B cell (primary cell): ENCODE results near the gene ZNF212. TPM values are rescaled to one million over a fixed set of nuclear protein-coding genes. Genes with fewer than 3 reads are reported as not detected.

Experiments
- ATAC-seq: fragments of 200-7000 bp; cut with Tn5 transposase; one replicate; pipeline ENCODE4 v1.10.0; 2021; ENCODE audit warnings: low read depth, mild to moderate bottlenecking, moderate number of reproducible peaks, moderate library complexity
- CTCF ChIA-PET: fragments of 350-600 bp; sonication (Branson Sonifier 250); formaldehyde crosslinking; loops from one replicate; lab custom pipeline; 2021; ENCODE audit warnings: antibody characterized with exemption, inconsistent platforms; lab: Charles Lee
- POLR2A ChIA-PET: fragments of 350-600 bp; sonication (Branson Sonifier 250); formaldehyde crosslinking; loops from one replicate; lab custom pipeline; 2021; ENCODE audit warnings: antibody characterized with exemption; lab: Charles Lee
- DNase-seq: peaks from one replicate; pipeline ENCODE4 v3.0.0; 2013
- H2AFZ ChIP-seq: 2 replicates; pipeline ENCODE4 v1.6.1; 2012; ENCODE audit warnings: mild to moderate bottlenecking, low read depth, low read length; ENCODE audit not compliant: insufficient read depth, poor library complexity, severe bottlenecking
- H3K27ac ChIP-seq, 2 donors: 1 replicate in 1 of 2; 2 replicates in 1 of 2; pipeline ENCODE4 v1.5.1; 2012 to 2013; ENCODE audit warnings: low read length in 2 of 2, mild to moderate bottlenecking in 2 of 2, moderate library complexity in 1 of 2
- H3K27me3 ChIP-seq, 4 experiments: fragments of 200-600 bp in 1 of 4; sonication (generic) in 1 of 4; replicated peaks in 1 of 4; 1 replicate in 2 of 4; 2 replicates in 2 of 4; pipeline versions ENCODE4 v1.6.1 to v1.7.0; 2013 to 2016; ENCODE audit warnings: low read length in 3 of 4, mild to moderate bottlenecking in 2 of 4, mixed read lengths in 1 of 4, moderate library complexity in 1 of 4; ENCODE audit not compliant: insufficient read depth in 4 of 4, control insufficient read depth in 3 of 4; ENCODE audit errors: control extremely low read depth in 1 of 4
- H3K36me3 ChIP-seq, 2 experiments: replicated peaks in 1 of 2; 1 replicate in 1 of 2; 2 replicates in 1 of 2; pipeline versions ENCODE4 v1.6.1 to v1.7.1; 2013; ENCODE audit warnings: low read length in 1 of 2; ENCODE audit not compliant: insufficient read depth in 2 of 2, control insufficient read depth in 1 of 2; ENCODE audit errors: control extremely low read depth in 1 of 2, extremely low read depth in 1 of 2
- H3K4me1 ChIP-seq, 2 donors: fragments of 200-600 bp in 1 of 2; sonication (generic) in 1 of 2; 1 replicate in 1 of 2; 2 replicates in 1 of 2; pipeline versions ENCODE4 v1.5.1 to v1.6.1; 2013 to 2017; ENCODE audit warnings: low read length in 2 of 2; ENCODE audit not compliant: control insufficient read depth in 2 of 2, insufficient read depth in 2 of 2
- H3K4me2 ChIP-seq: replicated peaks from 2 replicates; pipeline ENCODE3; 2012; ENCODE audit warnings: mild to moderate bottlenecking, low read depth, low read length; ENCODE audit not compliant: poor library complexity, severe bottlenecking
- H3K4me3 ChIP-seq, 5 experiments: fragments of 200-600 bp in 1 of 5; sonication (generic) in 1 of 5; 1 replicate in 3 of 5; 2 replicates in 2 of 5; pipeline versions ENCODE4 v1.5.1 to v1.7.0; 2011 to 2016; ENCODE audit warnings: low read length in 4 of 5, mild to moderate bottlenecking in 4 of 5, low read depth in 2 of 5, control low read depth in 1 of 5, moderate library complexity in 1 of 5; ENCODE audit not compliant: insufficient read depth in 1 of 5; ENCODE audit errors: control extremely low read depth in 1 of 5, extremely low read depth in 1 of 5
- H3K79me2 ChIP-seq: fragments of 200-600 bp; sonication (generic); one replicate; pipeline ENCODE4 v1.6.0; 2016; ENCODE audit warnings: low read length; ENCODE audit not compliant: control insufficient read depth, insufficient read depth
- H3K9ac ChIP-seq: fragments of 200-600 bp; sonication (generic); 2 replicates; pipeline ENCODE4 v1.6.1; 2017; ENCODE audit warnings: mild to moderate bottlenecking, low read length, moderate library complexity
- H3K9me3 ChIP-seq, 3 donors: one replicate each; pipeline versions ENCODE4 v1.6.1 to v1.7.1; 2013; ENCODE audit warnings: low read length in 2 of 3; ENCODE audit not compliant: control insufficient read depth in 2 of 3, insufficient read depth in 1 of 3; ENCODE audit errors: control extremely low read depth in 1 of 3
- H4K20me1 ChIP-seq: 2 replicates; pipeline ENCODE4 v1.6.0; 2012; ENCODE audit warnings: mild to moderate bottlenecking, low read length; ENCODE audit not compliant: insufficient read depth, control insufficient read depth, poor library complexity, severe bottlenecking
- H3K27ac Mint-ChIP-seq: one replicate; pipeline ENCODE4 v1.8.0; 2021; ENCODE audit warnings: mixed read lengths
- H3K27me3 Mint-ChIP-seq: one replicate; pipeline ENCODE4 v1.8.0; 2021; ENCODE audit warnings: mixed read lengths
- H3K4me1 Mint-ChIP-seq: one replicate; pipeline ENCODE4 v1.8.0; 2021; ENCODE audit warnings: mixed read lengths
- H3K4me3 Mint-ChIP-seq: one replicate; pipeline ENCODE4 v1.8.0; 2021; ENCODE audit warnings: mixed read lengths
- H3K9me3 Mint-ChIP-seq: one replicate; pipeline ENCODE4 v1.8.0; 2022; ENCODE audit warnings: mixed read lengths; ENCODE audit not compliant: insufficient read depth
- EZH2 ChIP-seq: IDR thresholded peaks from 2 replicates; pipeline ENCODE4 v1.6.1; 2012; ENCODE audit warnings: borderline replicate concordance, low read depth, mild to moderate bottlenecking, moderate library complexity, low read length; ENCODE audit not compliant: insufficient read depth, poor library complexity, severe bottlenecking
- WGBS: methylation state at CpG from one replicate; pipeline ENCODE4 v1.1.5; 2013; ENCODE audit warnings: missing lambda C conversion rate; ENCODE audit not compliant: insufficient coverage; 5-methylcytosine and 5-hydroxymethylcytosine counted together
- intact Hi-C: fragments of 100-400 bp; cut with micrococcal nuclease; formaldehyde crosslinking; loops from one replicate; pipeline ENCODE4 v1.10.0; 2022
- polyA plus RNA-seq: library from polyadenylated mRNA; depleted of rRNA; stranded (reverse); fragments of >200 nt; gene quantifications from 2 replicates; pipeline ENCODE4 v1.2.3, GENCODE V29; 2012
- total RNA-seq, 2 donors: library from RNA; stranded (reverse); fragments of 120-200 nt in 1 of 2; gene quantifications; 1 replicate in 1 of 2; 2 replicates in 1 of 2; pipeline versions ENCODE4 v1.2.3 to v1.2.4, GENCODE V29; 2013 to 2022
- TF ChIP-seq, protein P1 (sequence below): fragments of 200-600 bp; IDR thresholded peaks from one replicate; pipeline ENCODE4 v1.8.0; 2022; ENCODE audit warnings: antibody characterized with exemption, mild to moderate bottlenecking

ZNF212 gene
- total and polyA plus RNA-seq, 2 donors (not counting 1 experiment from before 2014, with no cell fraction given) = 8.1 to 22.5 TPM

DNA sequence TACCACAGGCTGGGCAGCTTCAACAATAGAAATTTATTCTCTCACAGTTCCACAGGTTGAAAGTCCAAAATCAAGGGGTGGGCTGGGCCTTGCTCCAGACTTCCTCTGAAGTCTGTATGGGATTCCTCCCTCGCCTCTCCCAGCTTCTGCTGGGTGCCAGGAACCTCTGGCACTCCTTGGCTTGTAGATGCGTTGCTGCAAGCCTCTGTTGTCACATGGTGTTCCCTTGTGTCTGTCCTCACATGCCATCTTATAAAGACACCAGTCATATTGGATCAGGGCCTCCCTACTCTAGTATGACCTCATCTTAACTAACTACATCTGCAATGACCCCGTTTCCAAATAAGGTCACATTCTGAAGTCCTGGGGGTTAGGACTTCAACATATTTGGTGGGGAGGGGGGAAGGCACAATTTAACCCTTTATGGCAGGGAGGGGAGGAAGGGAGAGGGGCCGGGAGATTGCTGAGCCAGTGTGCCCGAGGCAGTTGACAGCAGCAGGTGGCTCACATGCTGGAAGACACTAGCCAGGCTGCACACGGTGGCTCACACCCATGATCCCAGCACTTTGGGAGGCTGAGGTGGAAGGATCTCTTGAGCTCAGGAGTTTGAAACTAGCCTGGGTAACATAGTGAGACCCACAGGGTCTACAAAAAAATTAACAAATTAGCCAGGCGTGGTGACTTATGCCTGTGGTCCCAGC, 25.3 kb upstream of the ZNF212 start:
- Histone ChIP-seq H3K9ac (no peak overlapping the region), H3K27ac (no peak overlapping the region), H3K36me3 (peaks cover 20 to 53% of the 10 kb centered on the region in 2 experiments), H3K4me1 (no peaks in the 10 kb centered on the region), H4K20me1 (no peaks in the 10 kb centered on the region), H3K9me3 (no peaks in the 10 kb centered on the region), H3K27me3 (no peaks in the 10 kb centered on the region), H3K4me3 (no peak overlapping the region), H2AFZ (no peak overlapping the region), H3K79me2 (no peaks in the 10 kb centered on the region), H3K4me2 (no peak overlapping the region)
- POLR2A ChIA-PET = no interaction called here
- Mint-ChIP-seq H3K9me3 (no peaks in the 10 kb centered on the region), H3K4me1 (no peaks in the 10 kb centered on the region), H3K27ac (no peak overlapping the region), H3K4me3 (no peak overlapping the region), H3K27me3 (no peaks in the 10 kb centered on the region)
- CTCF ChIA-PET = interaction anchor here (0.7 kb wide), 1 partner anchor 19 kb away, joined by 6 read pairs; no protein-coding TSS in a partner anchor
- no peak for TF ChIP-seq EZH2
- TF ChIP-seq, protein P1, sequence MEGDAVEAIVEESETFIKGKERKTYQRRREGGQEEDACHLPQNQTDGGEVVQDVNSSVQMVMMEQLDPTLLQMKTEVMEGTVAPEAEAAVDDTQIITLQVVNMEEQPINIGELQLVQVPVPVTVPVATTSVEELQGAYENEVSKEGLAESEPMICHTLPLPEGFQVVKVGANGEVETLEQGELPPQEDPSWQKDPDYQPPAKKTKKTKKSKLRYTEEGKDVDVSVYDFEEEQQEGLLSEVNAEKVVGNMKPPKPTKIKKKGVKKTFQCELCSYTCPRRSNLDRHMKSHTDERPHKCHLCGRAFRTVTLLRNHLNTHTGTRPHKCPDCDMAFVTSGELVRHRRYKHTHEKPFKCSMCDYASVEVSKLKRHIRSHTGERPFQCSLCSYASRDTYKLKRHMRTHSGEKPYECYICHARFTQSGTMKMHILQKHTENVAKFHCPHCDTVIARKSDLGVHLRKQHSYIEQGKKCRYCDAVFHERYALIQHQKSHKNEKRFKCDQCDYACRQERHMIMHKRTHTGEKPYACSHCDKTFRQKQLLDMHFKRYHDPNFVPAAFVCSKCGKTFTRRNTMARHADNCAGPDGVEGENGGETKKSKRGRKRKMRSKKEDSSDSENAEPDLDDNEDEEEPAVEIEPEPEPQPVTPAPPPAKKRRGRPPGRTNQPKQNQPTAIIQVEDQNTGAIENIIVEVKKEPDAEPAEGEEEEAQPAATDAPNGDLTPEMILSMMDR = no peak
- ATAC-seq = no peak
- intact Hi-C loops = no loop called here
- DNase-seq = no peak
- WGBS = 97% methylated on average over 6 of the region's 7 CpGs

DNA sequence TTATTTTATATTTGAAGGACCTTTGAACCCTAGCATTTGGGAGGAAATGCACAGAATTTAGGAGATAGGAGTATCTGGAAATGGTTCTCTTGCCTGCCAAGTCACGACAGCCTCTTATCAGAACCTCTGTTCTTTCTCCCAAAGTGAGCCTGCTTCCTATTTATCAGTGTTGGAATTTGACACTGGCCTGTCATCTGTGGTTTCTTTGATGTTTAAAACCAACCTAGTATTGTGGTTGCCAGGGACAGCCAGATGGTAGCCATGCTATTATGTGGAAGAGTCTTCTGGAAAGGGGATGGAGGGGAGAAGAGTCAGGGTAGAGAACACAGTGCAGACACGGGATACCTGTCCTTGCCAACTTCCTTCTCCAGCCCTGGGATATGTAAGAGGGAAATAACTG, 23.0 kb upstream of the ZNF212 start:
- peaks cover 14 to 47% of the 10 kb centered on the region in 2 experiments for H3K36me3 ChIP-seq
- intact Hi-C loops = no loop called here
- no peak overlapping the region for H3K4me3 ChIP-seq

More for the DNA sequence above, 23.0 kb upstream of the ZNF212 start:
- Mint-ChIP-seq H3K27me3 (no peaks in the 10 kb centered on the region), H3K4me1 (no peaks in the 10 kb centered on the region), H3K27ac (no peak overlapping the region), H3K9me3 (no peaks in the 10 kb centered on the region), H3K4me3 (no peak overlapping the region)
- 100% methylated on average over 1 of the region's 2 CpGs for WGBS
- DNase-seq = no peak
- H3K9me3 ChIP-seq = no peaks in the 10 kb centered on the region
- H3K4me1 ChIP-seq = no peaks in the 10 kb centered on the region
- H2AFZ ChIP-seq = no peak overlapping the region
- no peak for TF ChIP-seq EZH2
- TF ChIP-seq, protein P1 = no peak
- no peak overlapping the region for H3K9ac ChIP-seq
- H4K20me1 ChIP-seq = no peaks in the 10 kb centered on the region
- ATAC-seq = no peak
- CTCF ChIA-PET = no interaction called here
- H3K4me2 ChIP-seq = no peak overlapping the region
- no peaks in the 10 kb centered on the region for H3K79me2 ChIP-seq
- POLR2A ChIA-PET = no interaction called here
- no peaks in the 10 kb centered on the region for H3K27me3 ChIP-seq
- H3K27ac ChIP-seq = no peak overlapping the region
